Fibroblast of lung (primary cell): Measurements from ENCODE around the gene RPL18A. TPM values are rescaled to one million over a fixed set of nuclear protein-coding genes. Genes with fewer than 3 reads are reported as not detected.

Experiments
- DNase-seq, 2 donors: peaks; one replicate each; pipeline versions ENCODE4 v3.0.0 to v3.0.0-alpha.2; 2010; ENCODE audit warnings: low read depth in 2 of 2
- H2AFZ ChIP-seq: 2 replicates; pipeline ENCODE4 v1.5.1; 2012; ENCODE audit warnings: low read length, control low read depth, inconsistent platforms
- H3K27ac ChIP-seq: 2 replicates; pipeline ENCODE4 v1.5.1; 2011; ENCODE audit warnings: low read length, control low read depth; ENCODE audit not compliant: insufficient read depth
- H3K27me3 ChIP-seq: 2 replicates; pipeline ENCODE4 v1.5.1; 2011; ENCODE audit warnings: mild to moderate bottlenecking, low read length; ENCODE audit not compliant: control insufficient read depth, insufficient read depth
- H3K36me3 ChIP-seq: 2 replicates; pipeline ENCODE4 v1.5.1; 2011; ENCODE audit warnings: low read length; ENCODE audit not compliant: control insufficient read depth, insufficient read depth
- H3K4me1 ChIP-seq: 2 replicates; pipeline ENCODE4 v1.5.1; 2011; ENCODE audit warnings: low read length; ENCODE audit not compliant: control insufficient read depth, insufficient read depth; ENCODE audit errors: extremely low read depth
- H3K4me2 ChIP-seq: 2 replicates; pipeline ENCODE4 v1.5.1; 2011; ENCODE audit warnings: low read length, control low read depth; ENCODE audit not compliant: insufficient read depth; ENCODE audit errors: extremely low read depth
- H3K4me3 ChIP-seq, 4 experiments: fragments of 200-600 bp in 1 of 4; sonication (generic) in 1 of 4; replicated peaks in 1 of 4; 2 replicates each; pipeline ENCODE4 v1.5.1; 2011 to 2016; ENCODE audit warnings: low read length in 4 of 4, low read depth in 3 of 4, mild to moderate bottlenecking in 3 of 4, control low read depth in 2 of 4, inconsistent platforms in 1 of 4, mixed read lengths in 1 of 4; ENCODE audit not compliant: insufficient read depth in 1 of 4; ENCODE audit errors: control extremely low read depth in 1 of 4
- H3K79me2 ChIP-seq: 2 replicates; pipeline ENCODE4 v1.5.1; 2012; ENCODE audit warnings: mild to moderate bottlenecking, low read length, inconsistent platforms; ENCODE audit not compliant: control insufficient read depth, insufficient read depth
- H3K9ac ChIP-seq: 2 replicates; pipeline ENCODE4 v1.5.1; 2011; ENCODE audit warnings: mild to moderate bottlenecking, low read length, control low read depth; ENCODE audit not compliant: insufficient read depth
- H3K9me3 ChIP-seq: 2 replicates; pipeline ENCODE4 v1.5.1; 2012; ENCODE audit warnings: low read depth, low read length; ENCODE audit not compliant: control insufficient read depth, insufficient read depth
- H4K20me1 ChIP-seq: 2 replicates; pipeline ENCODE4 v1.5.1; 2011; ENCODE audit warnings: low read length; ENCODE audit not compliant: control insufficient read depth, insufficient read depth; ENCODE audit errors: extremely low read depth
- EZH2 ChIP-seq: IDR thresholded peaks from 2 replicates; pipeline ENCODE4 v1.5.1; 2012; ENCODE audit warnings: low read length, control low read depth, mild to moderate bottlenecking; ENCODE audit errors: missing control alignments
- polyA plus RNA-seq, 2 donors: library from polyadenylated mRNA; depleted of rRNA in 1 of 2; stranded (reverse) in 1 of 2; unstranded in 1 of 2; fragments of >200 nt; gene quantifications; 2 replicates each; pipeline ENCODE4 v1.2.1, GENCODE V29; 2011 to 2012; ENCODE audit warnings: missing spikeins in 1 of 2
- total RNA-seq: library from RNA; depleted of rRNA; stranded (reverse); fragments of >200 nt; gene quantifications from 2 replicates; pipeline ENCODE4 v1.2.1, GENCODE V29; 2014
- TF ChIP-seq, protein P1 (sequence below), 2 donors: IDR thresholded peaks in 1 of 2; conservative IDR thresholded peaks in 1 of 2; 1 replicate in 1 of 2; 2 replicates in 1 of 2; pipeline ENCODE4 v1.5.1; 2011 to 2012; ENCODE audit warnings: low read length in 2 of 2, control low read depth in 1 of 2, inconsistent platforms in 1 of 2, low read depth in 1 of 2, mild to moderate bottlenecking in 1 of 2

The RPL18A gene
- total and polyA plus RNA-seq, 2 donors (not counting 1 experiment from before 2014, with no cell fraction given): 891 to 1,148 TPM

GRCh38 chr19:17860331-17860992 lies 752 bp downstream of the RPL18A start:
- Histone ChIP-seq H4K20me1 (no peaks in the 10 kb centered on the region), H3K79me2 (peaks cover 29% of the 10 kb centered on the region), H3K4me2 (peak overlapping the region; percentile 92), H3K4me3 (peak overlapping the region; percentile 92 to 100 (median 100)), H3K9me3 (no peaks in the 10 kb centered on the region), H3K27me3 (no peaks in the 10 kb centered on the region), H3K36me3 (peaks cover 25% of the 10 kb centered on the region), H3K9ac (peak overlapping the region; percentile 93), H3K27ac (peak overlapping the region; percentile 88), H3K4me1 (no peaks in the 10 kb centered on the region), H2AFZ (no peak overlapping the region)
- TF ChIP-seq, protein P1, sequence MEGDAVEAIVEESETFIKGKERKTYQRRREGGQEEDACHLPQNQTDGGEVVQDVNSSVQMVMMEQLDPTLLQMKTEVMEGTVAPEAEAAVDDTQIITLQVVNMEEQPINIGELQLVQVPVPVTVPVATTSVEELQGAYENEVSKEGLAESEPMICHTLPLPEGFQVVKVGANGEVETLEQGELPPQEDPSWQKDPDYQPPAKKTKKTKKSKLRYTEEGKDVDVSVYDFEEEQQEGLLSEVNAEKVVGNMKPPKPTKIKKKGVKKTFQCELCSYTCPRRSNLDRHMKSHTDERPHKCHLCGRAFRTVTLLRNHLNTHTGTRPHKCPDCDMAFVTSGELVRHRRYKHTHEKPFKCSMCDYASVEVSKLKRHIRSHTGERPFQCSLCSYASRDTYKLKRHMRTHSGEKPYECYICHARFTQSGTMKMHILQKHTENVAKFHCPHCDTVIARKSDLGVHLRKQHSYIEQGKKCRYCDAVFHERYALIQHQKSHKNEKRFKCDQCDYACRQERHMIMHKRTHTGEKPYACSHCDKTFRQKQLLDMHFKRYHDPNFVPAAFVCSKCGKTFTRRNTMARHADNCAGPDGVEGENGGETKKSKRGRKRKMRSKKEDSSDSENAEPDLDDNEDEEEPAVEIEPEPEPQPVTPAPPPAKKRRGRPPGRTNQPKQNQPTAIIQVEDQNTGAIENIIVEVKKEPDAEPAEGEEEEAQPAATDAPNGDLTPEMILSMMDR (conservative IDR thresholded peaks at IDR 0.05 in 1 of 2, IDR thresholded peaks at IDR 0.05 in 1 of 2; ENCODE audit: low read depth in 1 of 2, low read length in 2 of 2): no peak
- no peak for TF ChIP-seq EZH2
- no peak for DNase-seq

- Histone ChIP-seq H3K4me3 (peak overlapping the region; percentile 92 to 100 (median 100)), H3K4me1 (no peaks in the 10 kb centered on the region), H3K9ac (peak overlapping the region; percentile 93), H3K36me3 (peaks cover 26% of the 10 kb centered on the region), H3K9me3 (no peaks in the 10 kb centered on the region), H3K4me2 (peak overlapping the region; percentile 92), H3K27ac (peak overlapping the region; percentile 88), H2AFZ (no peak overlapping the region), H3K79me2 (peaks cover 29% of the 10 kb centered on the region), H4K20me1 (no peaks in the 10 kb centered on the region), H3K27me3 (no peaks in the 10 kb centered on the region)
- no peak for DNase-seq
- TF ChIP-seq, protein P1 (conservative IDR thresholded peaks at IDR 0.05 in 1 of 2, IDR thresholded peaks at IDR 0.05 in 1 of 2; ENCODE audit: low read depth in 1 of 2, low read length in 2 of 2): no peak
- no peak for TF ChIP-seq EZH2
These were observed 1.3 kb downstream of the RPL18A start for GRCh38 chr19:17860993-17861360.

- TF ChIP-seq EZH2: no peak
- TF ChIP-seq, protein P1 (conservative IDR thresholded peaks at IDR 0.05 in 1 of 2, IDR thresholded peaks at IDR 0.05 in 1 of 2; ENCODE audit: low read depth in 1 of 2, low read length in 2 of 2): no peak
- DNase-seq: no peak
- Histone ChIP-seq H3K9me3 (no peaks in the 10 kb centered on the region), H3K4me3 (peak overlapping the region; percentile 92 to 100 (median 100)), H4K20me1 (no peaks in the 10 kb centered on the region), H3K27me3 (no peaks in the 10 kb centered on the region), H3K9ac (no peak overlapping the region), H3K4me1 (no peaks in the 10 kb centered on the region), H3K27ac (no peak overlapping the region), H3K4me2 (peak overlapping the region; percentile 92), H3K36me3 (peaks cover 26% of the 10 kb centered on the region), H2AFZ (no peak overlapping the region), H3K79me2 (peaks cover 29% of the 10 kb centered on the region)
These were observed 2.1 kb downstream of the RPL18A start for GRCh38 chr19:17861542-17862402.
